Erythroblast (primary cell): ENCODE data around the gene DAB2.

ENCODE experiments used
- DNase-seq, 2 experiments: peaks; one replicate each; lab custom pipeline; 2025; lab: John Stamatoyannopoulos, UW
- GATA1 ChIP-seq: IDR thresholded peaks from 2 replicates; pipeline ENCODE4 v1.6.1; 2011; ENCODE audit warnings: low read depth, mild to moderate bottlenecking, control low read depth, low read length, moderate library complexity
- POLR2A ChIP-seq: IDR thresholded peaks from 2 replicates; pipeline ENCODE4 v1.6.1; 2011; ENCODE audit warnings: mild to moderate bottlenecking, low read length

The DAB2 gene

DNA sequence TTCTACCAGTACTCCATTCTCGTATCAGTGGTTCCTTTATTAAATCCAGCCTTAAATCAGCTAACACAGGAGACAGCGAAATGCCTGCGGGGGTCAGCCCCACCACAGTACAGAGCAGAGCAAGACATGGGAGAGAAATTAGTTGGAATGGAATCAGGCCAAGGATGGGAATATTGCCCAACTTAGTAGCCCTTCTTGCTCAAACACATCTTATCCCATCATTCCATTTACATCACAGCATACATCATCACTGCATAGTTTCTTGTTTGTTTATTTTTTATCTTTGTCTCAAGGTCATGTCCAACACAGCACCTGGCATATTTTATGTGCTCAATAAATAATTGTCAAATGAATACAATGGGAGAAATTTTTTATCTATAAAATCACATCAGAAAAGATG lies 34.3 kb upstream of the DAB2 start:
- DNase-seq: no peak
- TF ChIP-seq GATA1: no peak
- no peak for TF ChIP-seq POLR2A

DNA sequence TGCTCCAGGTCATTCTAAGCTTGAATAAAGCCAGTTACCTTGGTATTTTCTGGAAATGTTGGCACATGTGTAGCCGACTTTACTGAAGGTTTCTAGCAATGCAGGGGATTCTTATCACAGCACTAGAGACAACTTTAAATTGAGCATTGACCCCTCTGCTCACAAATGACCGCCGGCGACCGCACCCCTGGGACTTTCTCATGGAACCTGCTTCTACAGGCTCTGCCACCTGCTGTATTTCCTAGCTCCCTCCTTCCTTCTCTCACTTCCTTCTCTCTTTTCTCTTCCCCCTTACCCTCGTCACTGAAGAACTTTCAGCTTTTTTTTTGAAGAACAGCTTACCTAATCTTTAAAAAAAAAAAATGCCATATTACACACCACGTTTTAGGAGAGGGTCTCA lies 30.9 kb upstream of the DAB2 start:
- DNase-seq: no peak
- no peak for TF ChIP-seq GATA1
- no peak for TF ChIP-seq POLR2A

DNA sequence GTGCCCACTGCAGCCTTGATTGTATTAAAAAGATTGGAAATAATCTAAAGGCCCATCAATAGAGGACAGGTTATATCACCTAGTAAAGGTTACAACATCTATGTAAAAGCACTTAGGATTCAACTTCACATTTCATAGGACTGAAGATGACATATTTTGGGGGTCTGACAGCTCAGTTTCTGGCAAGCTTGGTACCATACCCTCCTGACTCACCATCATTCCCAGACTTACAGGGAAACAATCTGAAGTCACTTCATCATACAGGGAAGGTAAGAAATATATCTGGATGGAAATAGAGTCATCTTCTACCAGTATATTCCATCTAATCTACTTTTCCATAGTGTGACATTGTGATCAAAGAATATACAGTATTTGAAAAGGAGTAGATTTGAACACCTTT lies 28.8 kb upstream of the DAB2 start:
- no peak for DNase-seq
- TF ChIP-seq POLR2A (no peak), GATA1 (no peak)

DNA sequence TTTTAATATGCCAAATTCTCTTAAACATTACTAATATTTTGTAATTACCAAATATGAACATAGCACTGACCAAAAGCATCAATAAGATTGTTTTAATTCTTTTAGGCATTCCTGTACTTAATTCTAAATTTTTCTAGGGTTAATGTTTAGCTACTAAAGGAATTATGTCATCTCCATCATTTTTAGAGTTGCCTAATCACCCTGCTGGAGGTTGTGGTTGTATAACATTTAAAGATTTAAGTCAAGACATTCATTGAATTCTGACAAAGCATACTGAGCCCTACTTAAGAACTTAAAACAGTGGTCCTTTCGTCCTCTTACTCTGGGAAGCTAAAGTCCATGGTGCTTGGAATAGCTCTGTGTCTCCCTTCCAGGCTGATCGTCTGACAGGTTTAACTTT lies 28.1 kb upstream of the DAB2 start:
- no peak for TF ChIP-seq GATA1
- no peak for TF ChIP-seq POLR2A
- DNase-seq: no peak

DNA sequence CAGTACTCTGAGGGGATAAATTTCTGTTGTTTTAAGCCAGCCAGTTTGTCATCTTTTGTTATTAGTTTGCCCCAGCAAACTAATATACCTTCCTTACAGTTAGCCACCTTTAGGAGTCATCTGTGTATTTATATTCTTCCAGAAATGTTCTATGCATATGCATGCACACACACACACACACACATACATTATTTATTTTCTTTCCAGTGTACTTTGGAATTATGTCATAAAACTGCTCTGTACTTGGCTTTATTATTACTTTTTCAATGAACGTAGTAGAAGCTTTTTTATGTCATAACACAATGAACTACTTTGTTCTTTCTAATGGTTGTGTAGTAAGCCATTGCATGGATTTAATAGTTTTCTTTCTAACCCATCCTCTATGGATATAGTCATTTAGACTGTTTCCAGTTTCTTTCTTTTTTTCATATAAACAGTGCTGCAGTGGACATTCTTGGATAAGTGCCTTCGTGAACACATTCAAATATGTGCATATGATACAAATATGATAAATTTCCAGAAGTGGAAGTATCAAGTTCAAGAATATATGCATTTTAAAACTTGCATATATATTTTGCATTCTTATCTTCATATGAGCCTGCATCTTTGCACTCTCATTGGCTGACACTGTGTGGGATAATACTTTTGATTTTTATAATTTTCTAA lies 26.6 kb upstream of the DAB2 start:
- DNase-seq: no peak
- TF ChIP-seq POLR2A (no peak), GATA1 (no peak)

DNA sequence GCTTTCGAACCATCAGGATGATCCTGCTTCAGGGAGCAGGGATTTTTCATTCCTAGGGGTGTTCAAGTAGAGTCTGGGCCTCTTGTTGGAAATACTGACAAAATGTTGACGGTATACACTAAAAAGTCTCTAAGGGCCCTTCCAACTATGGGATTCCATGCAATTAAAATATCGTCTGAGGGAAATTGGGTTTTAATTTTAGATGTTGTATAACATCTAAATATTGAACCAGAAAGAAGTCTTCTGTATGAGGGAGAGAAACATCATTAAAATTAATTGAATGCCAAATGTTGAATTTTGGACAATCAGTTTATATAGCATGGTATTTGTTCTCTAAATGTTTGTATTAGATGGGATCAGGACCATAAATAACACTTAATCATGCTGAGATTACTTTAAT lies 25.7 kb upstream of the DAB2 start:
- TF ChIP-seq GATA1 (no peak), POLR2A (no peak)
- DNase-seq: no peak

DNA sequence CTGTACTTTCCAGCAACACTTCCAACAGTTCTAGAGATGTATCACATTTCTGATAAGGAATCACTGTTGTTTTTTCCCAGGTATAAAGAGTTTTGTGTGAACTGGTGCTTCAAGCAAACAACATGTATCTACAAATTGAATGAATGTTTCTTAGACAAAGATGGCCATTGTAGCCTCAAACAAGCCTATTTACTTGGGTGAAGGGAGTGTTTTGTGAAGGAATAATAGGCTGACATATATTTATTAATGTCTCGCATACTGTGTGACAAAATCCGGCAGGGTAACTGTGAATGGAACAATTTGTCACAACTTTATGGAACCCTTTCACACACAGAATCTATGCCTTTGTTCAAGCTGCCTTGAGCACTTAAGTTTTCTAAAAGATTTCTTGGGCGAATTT lies 24.8 kb upstream of the DAB2 start:
- TF ChIP-seq POLR2A (no peak), GATA1 (no peak)
- no peak for DNase-seq

DNA sequence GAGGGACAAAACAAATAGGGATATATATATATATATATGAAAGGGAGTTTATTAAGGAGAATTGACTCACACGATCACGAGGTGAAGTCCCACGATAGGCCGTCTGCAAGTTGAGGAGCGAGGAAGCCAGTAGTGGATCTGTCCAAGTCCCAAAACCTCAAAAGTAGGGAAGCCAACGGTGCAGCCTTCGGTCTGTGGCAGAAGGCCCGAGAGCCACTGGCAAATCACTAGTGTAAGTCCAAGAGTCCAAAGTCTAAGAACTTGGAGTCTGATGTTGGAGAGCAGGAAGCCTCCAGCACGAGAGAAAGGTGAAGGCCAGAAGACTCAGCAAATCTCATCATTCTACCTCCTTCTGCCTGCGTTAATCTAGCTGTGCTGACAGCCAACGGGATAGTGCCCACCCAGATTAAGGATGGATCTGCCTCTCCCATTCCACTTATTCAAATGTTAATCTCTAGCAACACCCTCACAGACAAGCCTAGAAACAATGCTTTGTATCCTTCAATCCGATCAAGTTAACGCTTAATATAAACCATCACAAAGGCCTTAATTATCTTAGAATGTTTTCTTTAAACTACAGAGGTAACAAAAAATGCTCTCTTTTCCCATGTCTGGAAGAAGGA lies 23.8 kb upstream of the DAB2 start:
- no peak for DNase-seq
- TF ChIP-seq GATA1: no peak
- no peak for TF ChIP-seq POLR2A

DNA sequence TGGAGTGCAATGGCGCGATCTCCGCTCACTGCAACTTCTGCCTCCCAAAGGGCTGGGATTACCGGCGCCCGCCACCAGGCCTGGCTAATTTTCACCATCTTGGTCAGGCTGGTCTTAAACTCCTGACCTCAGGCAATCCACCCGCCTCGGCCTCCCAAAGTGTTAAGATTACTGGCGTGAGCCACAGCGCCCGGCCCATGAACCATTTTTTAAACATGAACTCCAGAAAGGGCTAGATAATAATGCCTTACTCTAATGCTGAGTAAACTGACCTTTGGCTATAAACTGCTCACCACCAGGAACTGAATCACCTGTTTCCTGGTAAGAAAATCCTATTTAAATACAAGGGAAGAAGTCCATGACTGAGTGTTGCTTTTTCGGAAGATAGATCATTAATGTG lies 23.2 kb upstream of the DAB2 start:
- TF ChIP-seq GATA1: no peak
- no peak for TF ChIP-seq POLR2A
- no peak for DNase-seq

DNA sequence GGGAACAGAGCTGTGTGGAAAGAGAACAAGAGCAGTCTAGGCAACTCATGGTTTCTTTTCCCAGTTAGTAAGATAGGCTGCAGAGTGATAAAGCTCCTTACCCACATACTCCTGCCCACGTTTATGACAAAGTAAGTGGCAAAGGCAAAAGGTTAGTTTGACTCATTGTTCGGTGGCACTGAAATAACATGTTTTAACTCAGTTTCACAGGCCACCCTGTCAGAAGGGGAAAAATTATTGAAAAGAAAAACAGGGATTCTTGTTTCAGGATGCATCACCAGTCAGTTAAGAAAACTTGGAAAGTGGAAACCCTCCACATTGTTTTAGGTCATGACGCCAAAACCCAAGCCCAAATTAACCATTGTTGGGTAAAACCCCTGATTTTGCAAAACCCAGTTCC lies 22.3 kb upstream of the DAB2 start:
- no peak for TF ChIP-seq GATA1
- TF ChIP-seq POLR2A: no peak
- DNase-seq: no peak

DNA sequence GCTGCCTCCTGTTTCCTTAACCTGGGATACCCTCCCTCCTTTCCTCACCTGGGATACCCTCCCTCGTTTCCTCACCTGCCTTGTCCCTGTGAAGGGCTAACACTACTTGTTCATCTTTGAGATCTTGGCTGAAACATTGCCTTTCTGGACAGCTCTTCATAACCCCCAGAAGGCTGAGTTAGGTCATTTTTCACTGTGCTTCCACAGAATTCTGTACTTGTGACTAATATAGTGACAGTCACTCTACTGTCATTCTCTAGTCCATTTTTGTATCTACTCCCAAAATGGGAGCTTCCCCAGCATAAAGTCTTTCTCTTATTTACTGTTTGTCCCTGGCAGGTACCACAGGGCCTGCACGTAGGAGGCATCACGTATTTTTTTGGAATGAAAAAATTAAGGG lies 21.5 kb upstream of the DAB2 start:
- DNase-seq: no peak
- TF ChIP-seq POLR2A (no peak), GATA1 (no peak)

DNA sequence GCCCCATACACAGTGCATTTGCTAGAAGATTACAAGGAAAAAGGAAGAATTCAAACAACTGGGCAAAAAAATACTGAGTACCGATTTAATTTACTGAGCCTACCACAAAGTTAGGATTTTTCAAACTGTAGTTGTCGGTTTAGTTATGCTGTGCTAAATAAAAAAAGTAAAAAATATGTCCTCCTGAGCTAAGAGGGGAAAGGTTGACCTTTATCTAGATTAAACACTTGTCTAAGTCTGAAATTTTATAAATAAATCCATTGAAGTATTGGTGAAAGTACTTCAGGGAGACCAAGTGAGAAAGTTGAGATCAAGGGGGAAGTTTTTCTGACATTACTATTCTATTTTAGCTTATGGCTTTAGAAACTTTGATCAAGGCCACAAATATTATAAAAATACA lies 19.1 kb upstream of the DAB2 start:
- no peak for TF ChIP-seq POLR2A
- no peak for TF ChIP-seq GATA1
- no peak for DNase-seq

DNA sequence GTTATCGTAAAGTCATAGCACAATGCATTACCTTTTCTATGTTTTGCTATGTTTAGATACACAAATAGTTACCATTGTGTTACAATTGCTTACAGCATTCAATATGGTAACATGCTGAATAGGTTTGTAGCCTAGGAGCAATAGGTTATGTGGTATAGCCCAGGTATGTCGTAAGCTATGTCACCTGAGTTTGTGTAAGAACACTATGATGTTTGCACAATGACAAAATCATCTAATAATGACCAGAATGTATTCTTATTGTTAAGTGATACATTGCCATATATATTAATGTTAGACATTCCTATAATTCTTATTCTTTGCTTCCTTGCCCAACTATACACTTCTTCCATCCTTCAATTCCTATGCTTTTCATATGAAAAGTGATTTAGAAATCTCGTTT lies 18.2 kb upstream of the DAB2 start:
- TF ChIP-seq POLR2A (no peak), GATA1 (no peak)
- DNase-seq: no peak

DNA sequence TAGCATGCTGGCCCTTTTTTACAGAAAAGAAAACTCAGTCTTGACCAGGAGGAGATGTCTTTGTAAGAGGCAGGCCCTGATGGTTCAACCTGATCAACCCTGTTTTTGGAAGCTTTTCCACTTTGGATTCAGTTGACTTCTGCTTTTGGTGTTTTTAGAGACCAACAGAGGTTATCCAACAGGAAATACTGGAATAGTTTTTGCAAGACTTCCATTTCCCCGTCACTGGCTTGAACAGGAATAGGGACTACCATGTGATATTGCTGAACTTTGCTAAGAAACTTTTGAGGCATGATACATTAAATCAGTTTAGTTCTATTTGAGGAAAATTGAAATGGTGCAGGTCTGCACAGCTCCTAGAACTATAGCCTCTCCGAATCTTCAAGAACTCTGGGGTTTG lies 17.1 kb upstream of the DAB2 start:
- no peak for DNase-seq
- TF ChIP-seq GATA1 (no peak), POLR2A (no peak)

DNA sequence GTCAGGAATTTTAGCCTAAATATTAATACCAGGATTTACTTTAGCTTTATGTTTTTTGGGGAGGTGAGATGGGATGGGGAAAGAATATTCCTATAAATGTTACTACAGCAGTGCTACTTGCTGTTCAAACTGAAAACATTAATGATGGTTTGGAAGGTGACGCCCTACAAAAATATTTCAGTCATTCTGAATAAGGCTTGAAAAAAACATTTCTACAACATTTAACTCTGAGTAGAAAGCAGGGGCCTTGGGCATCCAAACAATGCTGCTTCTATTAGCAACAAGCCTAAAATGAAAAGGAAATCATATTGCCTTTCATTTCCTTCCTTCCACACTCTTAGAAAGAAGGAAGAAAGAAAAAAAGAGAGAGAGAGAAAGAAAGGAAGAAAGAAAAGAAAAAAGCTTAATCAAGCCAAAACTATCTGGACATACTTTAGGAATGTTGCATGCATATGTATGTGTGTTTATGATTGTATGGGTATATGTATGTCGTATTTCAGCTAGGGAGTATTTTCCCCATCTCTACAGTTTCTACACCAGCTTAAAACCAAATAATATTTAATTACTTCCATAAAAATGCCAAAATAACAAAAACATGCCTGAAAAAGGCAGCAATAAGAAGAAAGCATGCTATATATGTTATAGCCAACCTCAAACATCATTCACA lies 16.3 kb upstream of the DAB2 start:
- DNase-seq: no peak
- TF ChIP-seq POLR2A (no peak), GATA1 (no peak)
